Muscle of back (tissue), 11 donors: ENCODE data around the gene COPS3. TPM values are rescaled to one million over a fixed set of nuclear protein-coding genes. Genes with fewer than 3 reads are reported as not detected.

ENCODE experiments used
- DNase-seq, 3 donors: peaks; one replicate each; pipeline versions ENCODE4 v3.0.0 to v3.0.0-alpha.2; 2013
- polyA plus RNA-seq, 10 donors: library from polyadenylated mRNA; unstranded; fragments of 120-200 nt; gene quantifications; one replicate each; pipeline ENCODE4 v1.2.1, GENCODE V29; 2013; ENCODE audit not compliant: insufficient read length in 10 of 10

The COPS3 gene
- polyA plus RNA-seq, 10 donors = 69.2 to 89.4 (median 73.7) TPM

DNA sequence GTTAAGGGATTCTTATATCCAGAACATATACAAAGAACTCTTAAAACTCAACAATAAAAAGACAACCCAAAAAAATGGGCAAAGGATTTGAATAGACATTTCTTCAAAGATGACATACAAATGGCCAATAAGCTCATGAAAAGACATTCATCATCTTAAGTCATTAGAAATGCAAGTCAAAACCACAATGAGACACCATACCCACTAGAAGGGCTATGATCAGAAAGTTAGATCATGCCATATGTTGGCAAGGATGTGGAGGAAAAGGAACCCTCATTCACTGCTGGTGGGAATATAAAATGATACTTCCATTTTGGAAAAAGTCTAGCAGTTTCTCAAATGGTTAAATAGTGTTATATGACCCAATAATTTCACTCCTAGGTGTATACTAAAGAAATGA, 84.3 kb downstream of the COPS3 start:
- DNase-seq = no peak

Other genes starting within 250 kb of the COPS3 start
- 100 to 1,000 TPM; 155 to 217 (median 183) TPM for gene MPRIP, start 238.8 kb downstream of the COPS3 start, polyA plus RNA-seq
- 1 to 10 TPM; 3.3 to 5.3 (median 4.4) TPM for gene PLD6, start 74.9 kb downstream of the COPS3 start, polyA plus RNA-seq
- 10 to 100 TPM; 16.1 to 43.6 (median 22.7) TPM for gene FLCN, start 44.1 kb downstream of the COPS3 start, polyA plus RNA-seq
- 1 to 10 TPM; 3.9 to 7.4 (median 5.7) TPM for gene NT5M, start 22.1 kb upstream of the COPS3 start, polyA plus RNA-seq
- 10 to 100 TPM; 12.5 to 17.5 (median 14.5) TPM for gene MED9, start 195.8 kb upstream of the COPS3 start, polyA plus RNA-seq
- 1 to 10 TPM; 2.6 to 7.6 (median 4.4) TPM for gene RASD1, start 215.1 kb upstream of the COPS3 start, polyA plus RNA-seq